Measurements from ENCODE around the gene FAAH. TPM values are rescaled to one million over a fixed set of nuclear protein-coding genes. Genes with fewer than 3 reads are reported as not detected.

The FAAH gene
- total and polyA plus RNA-seq, 2 of the 4 experiments (the other 2 are of a cell fraction), result under 0.01 to 0.19 TPM

- no peak for DNase-seq
- Histone ChIP-seq H3K79me1 (ENCODE audit: low read depth in 1 of 2, low read length in 2 of 2) (no peaks in the 10 kb centered on the region), H2AK9ac (replicated peaks; ENCODE audit: low read depth, low read length, poor library complexity) (no peak overlapping the region), H3K9me1 (ENCODE audit: insufficient read depth, low read length) (no peaks in the 10 kb centered on the region), H3K9me3 (ENCODE audit: control insufficient read depth, insufficient read depth, low read length) (no peaks in the 10 kb centered on the region), H4K20me1 (ENCODE audit: insufficient read depth, low read length) (no peaks in the 10 kb centered on the region), H2AFZ (replicated peaks; ENCODE audit: low read length, poor library complexity) (no peak overlapping the region), H4K91ac (ENCODE audit: insufficient read depth, low read depth, low read length) (no peak overlapping the region), H3K23ac (ENCODE audit: low read depth, low read length) (no peak overlapping the region), H3K4me3 (ENCODE audit: insufficient read depth, low read depth, low read length) (no peak overlapping the region), H3K4ac (ENCODE audit: low read depth, low read length) (no peak overlapping the region), H2BK5ac (ENCODE audit: low read depth, low read length, poor library complexity, severe bottlenecking) (no peak overlapping the region), H3K14ac (replicated peaks; ENCODE audit: low read depth, low read length) (no peak overlapping the region), H3K18ac (ENCODE audit: low read depth, low read length) (no peak overlapping the region), H2BK120ac (ENCODE audit: low read depth, low read length) (no peak overlapping the region), H3K56ac (ENCODE audit: extremely low read depth, insufficient read depth, low read length) (no peak overlapping the region), H3K4me2 (ENCODE audit: low read depth, low read length) (no peak overlapping the region), H3K27me3 (ENCODE audit: control insufficient read depth, insufficient read depth, low read length) (peaks cover 28% of the 10 kb centered on the region), H2BK15ac (ENCODE audit: low read depth, low read length) (no peak overlapping the region), H3K9ac (ENCODE audit: low read depth, low read length) (no peak overlapping the region), H3K36me3 (ENCODE audit: control insufficient read depth, insufficient read depth, low read length) (no peaks in the 10 kb centered on the region), H2AK5ac (ENCODE audit: low read depth, low read length) (no peak overlapping the region), H2BK20ac (ENCODE audit: low read depth, low read length) (no peak overlapping the region), H3K4me1 (ENCODE audit: control insufficient read depth, insufficient read depth, low read length) (no peaks in the 10 kb centered on the region), H3K27ac (ENCODE audit: insufficient read depth, low read length) (no peak overlapping the region), H4K8ac (ENCODE audit: low read depth in 2 of 2, low read length in 2 of 2) (no peak overlapping the region), H4K5ac (ENCODE audit: low read depth, low read length) (no peak overlapping the region)
- ChIA-PET POLR2A (ENCODE audit: unreplicated experiment) (no interaction called here), CTCF (interaction anchor here (0.7 to 1.0 kb wide), 2 partner anchors 12 to 980 kb away, joined by 3 read pairs; no protein-coding TSS in a partner anchor)
- dilution Hi-C loops (cut with HindIII; ENCODE audit: low sequenced_read_pairs, unreplicated experiment) (no loop called here), in situ Hi-C loops (cut with MboI; ENCODE audit: low sequenced_read_pairs) (no loop called here), intact Hi-C loops (cut with micrococcal nuclease) (no loop called here)
- no CpG with 5 or more reads among the region's 2 CpGs for WGBS, 2 experiments (ENCODE audit: extremely low coverage in 2 of 2, insufficient read length in 1 of 2)
- TF ChIP-seq RAD21 (IDR thresholded peaks at IDR 0.05; ENCODE audit: low read length) (no peak), CHD1 (IDR thresholded peaks at IDR 0.05; ENCODE audit: low read depth, low read length) (no peak), MAZ (IDR thresholded peaks at IDR 0.05; ENCODE audit: borderline replicate concordance, low read depth, low read length) (no peak), POLR2A (IDR thresholded peaks at IDR 0.05; ENCODE audit: low read depth, low read length) (no peak), FOS (IDR thresholded peaks at IDR 0.05; ENCODE audit: low read depth, low read length) (no peak), NFE2L2 (IDR thresholded peaks at IDR 0.05; ENCODE audit: low read depth, low read length) (no peak), RFX5 (IDR thresholded peaks at IDR 0.05; ENCODE audit: low read depth, low read length) (no peak), MAFK (IDR thresholded peaks at IDR 0.05; ENCODE audit: low read depth, low read length) (no peak), MXI1 (IDR thresholded peaks at IDR 0.05; ENCODE audit: borderline replicate concordance, low read depth, low read length) (no peak), RCOR1 (IDR thresholded peaks at IDR 0.05; ENCODE audit: insufficient replicate concordance, low read length) (no peak), BHLHE40 (IDR thresholded peaks at IDR 0.05; ENCODE audit: low read depth, low read length) (no peak), CTCF (conservative IDR thresholded peaks at IDR 0.05; ENCODE audit: low read depth, low read length) (no peak), ELK1 (IDR thresholded peaks at IDR 0.05; ENCODE audit: borderline replicate concordance, low read depth, low read length) (no peak), CEBPB (IDR thresholded peaks at IDR 0.05; ENCODE audit: low read depth, low read length) (no peak), SMC3 (IDR thresholded peaks at IDR 0.05; ENCODE audit: low read depth, low read length) (no peak), USF2 (IDR thresholded peaks at IDR 0.05; ENCODE audit: low read depth, low read length) (no peak)
- BruUV-seq (replicated peaks), result no TSS peak
- no peak for ATAC-seq (ENCODE audit: low read depth)
Observed at GRCh38 chr1:46427541-46427940, 33.4 kb downstream of the FAAH start.
